IPS-18c (cell line): ENCODE measurements around the gene SLC25A19.
A peak's percentile ranks its signal among the peaks of the same experiment; 100 is the strongest.

Experiments used
- H3K4me3 ChIP-seq: 2 replicates; pipeline ENCODE4 v1.7.0; 2013; ENCODE audit warnings: low read depth, mild to moderate bottlenecking, low read length, moderate library complexity; ENCODE audit not compliant: insufficient read depth
- H3K9me3 ChIP-seq: one replicate; pipeline ENCODE4 v1.6.1; 2013; ENCODE audit warnings: mild to moderate bottlenecking, low read length, moderate library complexity; ENCODE audit not compliant: control insufficient read depth, insufficient read depth

SLC25A19 gene

DNA sequence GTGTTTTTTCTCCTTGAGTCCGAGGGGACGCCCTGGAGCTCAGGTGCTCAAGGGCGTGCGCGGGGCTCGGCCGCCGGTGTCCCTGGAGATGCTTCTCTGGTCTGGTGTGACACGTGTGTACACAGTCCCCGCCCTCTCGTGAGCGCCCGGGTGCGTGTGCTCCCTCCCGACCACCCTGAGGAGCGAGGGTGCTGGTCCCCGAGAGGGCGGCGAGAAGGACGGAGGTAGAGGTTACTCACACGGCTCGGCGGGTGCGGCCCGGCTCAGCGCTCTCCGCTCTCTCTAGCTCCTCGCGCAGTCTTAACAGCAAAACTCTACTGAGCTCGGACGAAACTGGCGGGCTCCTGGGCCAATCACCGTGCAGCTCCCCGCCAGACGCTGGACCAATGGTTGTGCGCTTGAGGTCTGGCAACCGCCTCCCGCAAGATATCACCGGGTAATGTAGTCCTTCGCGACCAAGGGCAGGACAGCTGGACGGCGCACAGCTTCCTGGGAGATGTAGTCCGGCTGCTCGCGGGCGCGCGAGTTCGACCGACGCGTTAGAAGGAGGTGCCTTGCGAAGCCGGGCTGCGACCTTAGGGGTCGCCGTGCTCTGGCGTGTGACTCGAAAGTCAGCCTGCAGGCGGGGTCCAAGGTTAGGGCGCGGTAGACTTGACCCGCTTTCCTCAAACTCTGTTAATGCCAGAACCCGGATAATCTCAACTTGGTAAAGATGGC is at the start of gene SLC25A19:
SLC25A19 (minus strand) TSS at position 319 of the 717 bp plus-strand sequence. CDS start 2,669 bp downstream, outside the sequence.
- peak within 1 kb of the TSS; percentile 73 for H3K4me3 ChIP-seq
- H3K9me3 ChIP-seq = no peaks in the 10 kb centered on the region

GRCh38 chr17:75338335-75338734 is 49.1 kb upstream of the SLC25A19 start:
- Histone ChIP-seq H3K9me3 (no peaks in the 10 kb centered on the region), H3K4me3 (no peak overlapping the region)

DNA sequence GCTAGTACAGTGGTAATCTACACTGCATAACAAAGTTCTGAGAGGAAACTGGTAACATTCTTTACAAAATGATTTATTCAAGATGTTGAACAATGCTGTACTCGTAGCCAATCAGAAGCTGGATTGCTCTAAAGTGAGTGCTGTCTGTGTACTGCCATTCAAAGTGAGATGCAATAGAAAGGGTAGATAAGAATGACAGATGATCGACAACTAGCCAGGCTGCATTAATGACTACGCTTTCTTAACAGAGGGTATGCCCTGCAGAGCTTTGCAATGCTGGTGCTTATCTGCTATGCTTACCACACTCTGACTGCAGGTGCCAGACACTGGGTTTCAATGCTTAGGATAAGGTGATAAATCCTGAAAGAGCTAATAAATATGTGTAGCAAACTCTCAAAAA is 46.1 kb upstream of the SLC25A19 start:
- H3K9me3 ChIP-seq = no peaks in the 10 kb centered on the region
- no peak overlapping the region for H3K4me3 ChIP-seq

- Histone ChIP-seq H3K4me3 (no peak overlapping the region), H3K9me3 (no peaks in the 10 kb centered on the region)
Measured at GRCh38 chr17:75334723-75335122, 45.5 kb upstream of the SLC25A19 start.

- Histone ChIP-seq H3K9me3 (no peaks in the 10 kb centered on the region), H3K4me3 (no peak overlapping the region)
Measured at GRCh38 chr17:75331671-75332070, 42.4 kb upstream of the SLC25A19 start.

- no peak overlapping the region for H3K4me3 ChIP-seq
- H3K9me3 ChIP-seq = no peaks in the 10 kb centered on the region
Measured at GRCh38 chr17:75327757-75328156, 38.5 kb upstream of the SLC25A19 start.

DNA sequence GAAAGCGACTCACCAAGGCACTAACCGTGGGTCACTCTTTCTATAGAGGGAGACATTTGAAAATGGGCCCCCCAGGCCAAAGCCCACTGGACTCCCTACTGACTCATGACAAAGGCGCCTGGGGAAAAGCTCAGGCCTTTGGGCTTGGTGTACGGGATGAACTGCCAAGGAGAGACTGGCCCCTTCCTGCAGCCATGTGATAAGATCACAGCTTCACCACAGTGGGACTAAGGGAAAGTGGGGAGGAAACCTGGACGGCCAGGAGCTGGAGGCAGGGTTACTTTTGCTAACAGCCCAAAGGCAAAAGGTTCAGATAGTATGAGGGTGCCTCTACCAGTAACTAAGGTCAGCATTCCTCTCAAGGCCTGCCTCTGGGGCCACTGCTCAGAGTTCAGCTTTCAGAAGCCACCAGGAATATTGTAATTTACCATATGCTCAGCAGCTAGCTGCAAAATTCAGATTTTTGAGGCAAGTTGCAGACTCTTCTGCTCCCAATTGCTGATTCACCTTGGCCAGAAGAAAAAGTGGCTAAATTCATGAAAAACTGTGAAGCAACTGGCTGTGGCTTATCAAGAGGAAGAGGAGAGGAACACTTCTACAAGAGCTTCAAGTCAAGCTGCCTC is 37.1 kb upstream of the SLC25A19 start:
- no peak overlapping the region for H3K4me3 ChIP-seq
- H3K9me3 ChIP-seq = no peaks in the 10 kb centered on the region

DNA sequence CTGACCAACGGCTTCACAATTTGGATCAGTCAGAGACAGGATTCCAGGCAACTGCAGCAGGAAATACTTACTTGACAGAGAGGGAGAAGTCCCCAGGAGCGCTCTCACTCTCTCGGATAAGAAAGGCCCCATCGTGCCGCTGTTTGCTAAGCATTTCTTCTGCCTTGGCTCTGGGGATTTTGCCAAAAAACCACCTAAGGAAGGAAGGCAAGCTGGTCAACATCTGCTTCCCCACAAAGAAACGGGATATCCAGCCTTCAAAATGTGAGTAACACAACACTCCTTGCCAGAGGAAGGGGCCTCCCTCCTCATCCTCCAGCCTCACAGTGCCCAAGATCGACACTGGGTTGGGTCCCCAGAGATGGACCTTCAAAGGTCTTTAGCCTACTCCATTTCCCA is 36.6 kb upstream of the SLC25A19 start:
- no peak overlapping the region for H3K4me3 ChIP-seq
- no peaks in the 10 kb centered on the region for H3K9me3 ChIP-seq

- no peaks in the 10 kb centered on the region for H3K9me3 ChIP-seq
- no peak overlapping the region for H3K4me3 ChIP-seq
Measured at GRCh38 chr17:75325348-75325747, 36.1 kb upstream of the SLC25A19 start.

DNA sequence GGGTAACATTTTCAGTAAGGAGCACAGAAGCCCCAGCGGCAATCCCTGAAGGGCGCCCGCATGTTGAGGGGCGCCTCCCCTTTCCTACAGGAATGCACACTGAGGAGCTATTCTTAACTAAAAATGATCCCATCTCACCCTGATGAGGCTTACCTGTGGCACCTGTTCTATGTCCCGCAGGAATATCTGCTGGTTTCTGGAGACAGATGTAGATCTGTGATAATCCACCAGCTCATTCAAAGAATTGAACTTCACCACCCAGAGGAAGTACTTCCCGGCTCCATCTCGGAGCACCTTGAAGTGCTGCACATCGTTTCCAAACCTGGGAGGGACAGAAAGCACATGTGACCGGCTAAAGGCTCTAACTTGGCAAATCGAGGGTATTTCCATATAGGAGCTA is 32.3 kb upstream of the SLC25A19 start:
- H3K4me3 ChIP-seq = no peak overlapping the region
- H3K9me3 ChIP-seq = no peaks in the 10 kb centered on the region

DNA sequence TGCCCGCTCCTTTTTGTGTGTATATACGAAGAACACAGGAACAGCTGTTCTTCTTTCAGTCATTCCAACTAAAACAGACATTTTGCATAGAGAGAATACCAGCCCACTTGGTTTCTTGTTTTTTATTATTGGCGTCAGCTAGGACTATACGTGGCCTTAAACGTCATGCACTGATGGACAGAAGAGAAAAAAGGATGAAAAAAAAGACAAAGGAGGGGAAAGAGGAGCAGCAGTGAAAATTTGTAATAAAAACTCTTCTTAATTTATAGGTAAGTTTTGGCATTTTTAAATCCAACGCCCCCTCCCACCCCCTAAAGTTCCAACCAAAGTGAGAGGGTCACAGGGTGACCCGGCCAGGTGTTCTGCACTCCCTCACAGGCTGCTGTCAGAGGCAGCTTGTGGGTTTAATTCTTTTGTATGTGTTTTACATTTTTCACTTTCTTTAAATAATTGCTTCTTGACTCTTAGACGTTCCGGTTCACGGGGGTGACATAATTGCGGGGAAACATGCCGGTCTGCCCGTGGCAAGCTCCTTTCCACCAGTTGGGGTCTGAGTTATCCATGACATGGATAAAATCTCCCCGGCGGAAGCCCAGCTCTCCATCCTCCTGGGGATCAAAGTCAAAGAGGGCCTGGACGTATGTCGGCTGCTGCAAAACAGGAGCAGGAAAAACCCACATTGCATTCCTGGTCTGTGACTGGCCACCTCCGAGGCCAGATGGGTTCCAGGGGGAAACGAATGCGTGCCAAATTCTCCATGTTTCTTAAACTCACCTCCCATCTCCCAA is 30.9 kb upstream of the SLC25A19 start:
- H3K9me3 ChIP-seq = no peaks in the 10 kb centered on the region
- H3K4me3 ChIP-seq = no peak overlapping the region

- no peak overlapping the region for H3K4me3 ChIP-seq
Measured at GRCh38 chr17:75318615-75319222, 29.5 kb upstream of the SLC25A19 start.

GRCh38 chr17:75318211-75318610 is 29.0 kb upstream of the SLC25A19 start:
- H3K9me3 ChIP-seq = no peaks in the 10 kb centered on the region
- H3K4me3 ChIP-seq = no peak overlapping the region

More at GRCh38 chr17:75318615-75319222, 29.5 kb upstream of the SLC25A19 start:
- no peaks in the 10 kb centered on the region for H3K9me3 ChIP-seq

DNA sequence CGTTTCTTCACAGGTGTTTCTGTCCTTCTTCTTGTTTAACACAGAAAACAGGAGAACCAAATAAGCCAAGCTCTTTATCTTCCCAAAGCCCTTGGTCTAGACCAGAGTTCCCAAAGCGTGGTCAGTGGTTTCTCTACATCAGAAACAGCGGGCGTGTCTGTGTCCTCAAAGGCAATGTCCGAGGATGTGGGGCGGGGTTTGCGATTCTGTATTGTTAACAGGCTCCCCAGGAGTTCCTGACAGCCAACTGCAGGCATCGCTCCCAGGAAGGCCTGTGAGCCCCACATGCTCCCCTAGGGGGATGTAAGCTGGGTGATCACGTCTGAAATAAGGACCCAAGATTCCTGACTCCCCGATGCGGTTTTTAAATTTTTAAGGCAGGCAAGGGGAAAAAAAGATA is 28.4 kb upstream of the SLC25A19 start:
- H3K4me3 ChIP-seq = no peak overlapping the region
- H3K9me3 ChIP-seq = no peaks in the 10 kb centered on the region

- Histone ChIP-seq H3K9me3 (no peaks in the 10 kb centered on the region), H3K4me3 (no peak overlapping the region)
Measured at GRCh38 chr17:75316253-75316652, 27.0 kb upstream of the SLC25A19 start.

DNA sequence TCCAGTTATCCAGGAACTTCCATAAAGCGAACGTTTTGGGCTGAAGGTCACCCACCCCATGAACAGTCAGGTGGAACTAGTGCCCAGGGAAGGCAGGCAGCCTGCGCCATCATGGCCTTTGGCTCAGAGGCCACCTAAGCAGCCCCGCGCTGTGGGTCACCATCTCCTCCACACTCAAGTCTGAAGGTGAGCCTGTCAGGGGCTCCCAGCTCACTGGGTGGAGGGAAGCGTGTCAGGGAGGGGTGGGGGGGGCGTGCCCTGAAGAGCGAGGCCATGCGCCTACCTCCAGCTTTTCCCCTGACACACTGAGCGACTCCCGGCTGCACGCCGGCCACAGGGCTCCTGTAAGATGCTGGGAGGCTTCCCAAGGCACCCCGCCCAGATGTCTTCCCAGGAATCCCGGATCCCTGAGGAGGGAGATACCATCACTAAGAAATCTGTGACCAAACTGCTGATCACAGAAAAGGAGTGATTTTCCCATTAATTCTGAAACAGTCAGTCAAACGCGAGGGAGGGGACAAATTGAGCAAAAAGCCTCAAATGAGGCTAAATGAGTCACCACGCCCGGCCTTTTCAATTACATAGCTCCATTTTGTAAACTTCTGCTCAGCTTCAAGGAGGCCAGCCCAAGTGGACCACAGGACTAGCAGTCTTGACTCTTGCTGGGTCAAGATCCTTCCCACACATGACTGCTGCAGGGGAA is 26.5 kb upstream of the SLC25A19 start:
- Histone ChIP-seq H3K4me3 (no peak overlapping the region), H3K9me3 (no peaks in the 10 kb centered on the region)

DNA sequence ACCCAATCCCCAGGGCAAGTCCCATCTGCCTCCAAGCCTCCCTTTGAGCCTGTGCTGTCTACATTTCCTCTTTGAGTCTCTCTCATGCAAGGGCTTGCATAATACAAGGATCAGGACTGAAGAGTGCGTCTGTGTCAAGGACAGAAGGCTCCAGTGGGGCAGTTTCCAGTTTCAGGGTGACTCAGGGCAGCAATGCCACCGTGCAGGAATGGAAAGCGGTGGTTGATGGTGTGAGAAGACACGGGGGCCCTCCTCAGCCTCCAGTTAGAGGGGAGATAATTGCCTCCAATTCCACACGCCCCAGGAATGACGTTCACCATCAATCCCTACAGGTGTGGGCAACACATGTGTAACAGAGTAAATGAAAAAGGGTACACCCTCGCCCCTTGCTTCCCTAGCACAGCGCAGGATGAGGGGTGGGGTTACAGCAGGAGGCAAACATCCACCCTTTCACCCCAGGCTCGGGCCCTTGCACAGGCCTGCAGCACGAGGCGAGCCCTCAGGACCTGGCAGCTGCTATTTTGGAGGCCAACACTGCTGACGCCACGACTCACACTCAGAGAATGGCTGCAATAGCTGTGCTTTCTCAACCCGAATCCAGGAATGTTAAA is 24.8 kb upstream of the SLC25A19 start:
- Histone ChIP-seq H3K9me3 (no peaks in the 10 kb centered on the region), H3K4me3 (no peak overlapping the region)
